GM19099 (cell line): ENCODE data around the gene PITPNB.

Experiments
- POLR2A ChIP-seq: IDR thresholded peaks from 3 replicates; pipeline ENCODE4 v1.6.1; 2011; ENCODE audit warnings: low read depth; ENCODE audit not compliant: insufficient read length; ENCODE audit errors: extremely low read depth

PITPNB gene

DNA sequence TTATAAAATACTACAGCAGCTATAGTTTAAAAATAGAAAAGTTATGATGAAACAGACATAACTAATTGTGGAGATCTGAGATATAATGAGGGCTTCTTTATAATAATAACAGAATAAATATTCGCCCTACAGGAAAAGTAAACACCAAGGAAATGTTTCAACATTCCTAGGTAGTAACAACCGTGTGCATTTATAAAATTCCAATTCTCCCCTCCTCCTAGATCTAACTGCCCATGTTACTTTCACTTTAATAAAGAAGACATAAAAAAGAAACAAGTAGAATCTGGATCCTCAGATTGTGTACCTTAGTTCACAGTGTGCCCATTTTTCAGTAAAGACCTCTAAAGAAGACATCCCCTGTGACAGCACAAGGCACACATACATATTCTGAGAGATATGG is 59.7 kb downstream of the PITPNB start:
- no peak for TF ChIP-seq POLR2A

DNA sequence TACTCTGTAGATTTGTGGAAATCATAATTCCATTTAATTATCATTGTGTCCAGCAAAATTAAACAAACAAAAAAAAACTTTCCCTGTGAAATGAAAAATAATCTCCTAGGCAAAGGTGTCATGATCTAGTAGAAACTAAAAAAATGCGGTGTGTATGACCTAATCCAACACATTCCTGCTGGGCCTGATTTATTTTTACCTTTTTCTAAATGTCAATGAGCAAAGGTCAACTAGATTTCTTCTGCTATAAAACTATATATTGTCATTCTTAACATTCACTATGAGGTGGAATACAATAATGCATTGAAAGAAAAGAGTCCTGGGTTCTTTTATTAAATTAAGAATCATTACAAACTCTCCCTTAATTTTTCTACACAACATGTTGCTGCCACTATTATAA is 60.4 kb downstream of the PITPNB start:
- no peak for TF ChIP-seq POLR2A

DNA sequence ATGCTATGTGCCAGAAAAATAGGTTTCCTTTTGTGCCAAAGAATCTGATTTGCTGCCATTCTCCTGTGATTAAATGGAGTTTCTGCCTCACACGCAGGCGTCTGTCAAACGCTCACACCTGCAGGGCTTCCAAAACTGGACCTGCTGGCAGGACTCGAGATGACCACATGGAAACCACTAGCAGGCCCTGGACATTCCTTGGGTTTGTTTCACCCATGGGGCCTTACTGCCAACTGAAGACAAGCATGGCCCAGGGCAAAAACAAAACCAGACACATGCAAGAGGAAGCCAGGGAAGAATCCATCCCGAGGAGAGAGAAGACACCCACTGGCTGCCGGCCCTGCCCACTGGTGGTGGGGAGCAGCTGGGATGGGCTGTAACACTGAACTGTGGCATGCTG is 61.6 kb downstream of the PITPNB start:
- TF ChIP-seq POLR2A, result no peak

DNA sequence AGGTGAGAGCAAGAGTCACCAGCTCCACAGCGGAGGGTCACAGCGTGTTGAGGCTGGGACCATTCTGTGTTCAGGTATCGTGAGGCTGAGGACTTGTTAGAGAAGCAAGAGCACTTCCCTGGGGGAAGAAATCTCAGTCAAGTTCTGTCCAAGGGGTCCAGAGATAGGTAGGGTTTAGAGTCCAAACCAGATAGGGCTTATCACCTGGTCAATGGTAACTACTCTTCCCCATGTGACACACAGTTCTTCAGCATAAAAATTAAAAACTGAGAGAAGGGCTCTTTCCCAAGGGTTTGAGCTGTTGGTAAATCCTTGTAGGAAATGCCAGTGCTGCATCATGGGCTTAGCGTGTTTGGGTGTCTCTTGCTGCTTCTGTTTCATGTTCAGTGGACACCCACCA is 62.7 kb downstream of the PITPNB start:
- no peak for TF ChIP-seq POLR2A

DNA sequence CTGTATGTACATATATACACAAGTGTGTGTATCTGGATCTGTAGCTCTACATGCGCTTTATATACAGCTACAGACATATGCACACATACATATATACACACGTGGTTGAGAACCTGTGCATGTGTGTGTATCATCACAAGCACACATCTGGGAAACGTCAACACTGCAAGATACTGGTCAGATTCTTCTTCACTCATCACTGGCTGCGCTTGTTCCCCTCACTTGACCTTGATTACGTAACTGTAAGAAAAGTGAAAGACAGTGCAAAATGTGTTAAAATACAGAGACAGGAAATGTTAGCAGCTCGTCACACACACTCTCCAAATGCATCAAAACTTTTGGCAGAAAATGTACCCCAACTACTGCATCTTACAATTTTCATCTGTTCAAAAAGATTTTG is 65.6 kb downstream of the PITPNB start:
- TF ChIP-seq POLR2A, result no peak

DNA sequence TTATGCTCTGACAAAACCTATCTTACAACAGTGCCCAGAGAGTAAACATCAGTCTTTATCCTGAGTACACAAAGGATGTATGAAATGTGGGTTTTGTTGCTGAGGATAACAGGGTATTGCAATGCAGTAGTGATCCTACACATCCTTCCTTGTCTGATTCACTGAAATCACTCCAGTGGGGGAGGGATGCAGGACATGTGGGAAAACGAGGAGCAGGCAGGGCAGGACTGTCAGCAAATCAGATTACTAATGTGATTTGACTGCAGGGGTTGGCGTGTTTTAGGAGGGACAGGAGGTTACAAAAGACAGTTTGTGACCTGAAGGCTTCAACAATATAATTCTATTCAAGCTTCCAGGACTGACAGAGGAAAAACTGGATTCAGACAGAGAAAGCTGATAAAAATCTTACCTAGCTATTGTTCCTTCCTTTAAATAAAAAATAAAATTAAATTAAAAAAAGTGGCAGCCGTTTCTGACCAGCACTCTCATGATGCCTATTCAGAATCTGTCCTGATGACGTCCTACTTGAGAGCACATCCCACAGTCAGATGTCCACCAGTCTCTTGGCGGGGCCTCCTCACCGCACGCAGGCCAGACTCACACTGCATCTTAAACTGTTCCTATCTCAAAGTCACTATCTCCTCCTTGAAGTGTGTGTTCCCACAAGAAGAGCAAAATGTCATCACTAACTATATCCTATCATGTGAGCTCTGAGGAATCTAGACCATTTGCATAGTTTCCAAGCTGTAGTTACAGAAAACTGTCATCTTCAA is 66.9 kb downstream of the PITPNB start:
- no peak for TF ChIP-seq POLR2A

DNA sequence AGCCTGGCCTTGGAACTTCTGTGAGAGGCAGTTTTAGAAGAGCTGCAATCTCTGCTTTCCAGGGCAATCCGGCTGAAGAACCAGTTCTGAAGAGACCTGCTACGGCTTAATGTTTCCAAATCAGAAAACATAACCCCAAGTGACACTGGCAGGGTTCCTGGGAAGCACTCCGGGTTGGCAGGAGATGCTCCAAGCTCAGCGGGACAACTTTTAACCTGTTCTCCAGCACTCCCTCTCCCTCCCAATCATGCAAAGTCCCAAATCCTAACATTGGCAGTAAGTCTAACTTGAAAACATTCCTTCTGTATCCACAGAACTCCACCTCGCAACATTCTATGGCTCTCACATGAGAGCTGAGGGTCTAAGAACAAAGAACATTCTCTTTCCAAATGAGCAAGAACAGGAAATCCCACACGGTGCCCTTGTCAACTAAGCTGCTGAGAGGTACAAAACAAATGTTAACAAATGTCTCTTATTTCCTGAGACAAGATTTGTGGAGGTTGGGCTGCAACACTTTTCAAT is 69.0 kb downstream of the PITPNB start:
- no peak for TF ChIP-seq POLR2A

DNA sequence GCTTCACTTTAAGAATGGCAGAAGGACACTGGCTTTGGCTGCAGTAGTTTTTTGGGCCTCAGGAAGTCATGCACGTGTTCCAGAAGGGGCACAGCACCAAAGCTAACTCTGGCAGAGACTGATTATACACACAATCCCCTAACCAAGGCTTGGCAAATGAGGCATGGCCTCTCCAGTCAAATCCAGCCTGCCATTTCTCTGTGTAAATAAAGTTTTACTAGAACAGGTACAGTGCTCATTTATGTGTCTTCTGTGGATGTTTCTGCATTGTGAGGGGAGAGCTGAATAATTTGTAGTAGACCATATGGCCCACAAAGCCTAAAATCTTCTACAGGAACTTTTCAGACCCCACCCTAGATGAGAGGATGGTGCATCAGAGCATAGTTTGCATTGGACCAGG is 71.1 kb downstream of the PITPNB start:
- TF ChIP-seq POLR2A, result no peak

DNA sequence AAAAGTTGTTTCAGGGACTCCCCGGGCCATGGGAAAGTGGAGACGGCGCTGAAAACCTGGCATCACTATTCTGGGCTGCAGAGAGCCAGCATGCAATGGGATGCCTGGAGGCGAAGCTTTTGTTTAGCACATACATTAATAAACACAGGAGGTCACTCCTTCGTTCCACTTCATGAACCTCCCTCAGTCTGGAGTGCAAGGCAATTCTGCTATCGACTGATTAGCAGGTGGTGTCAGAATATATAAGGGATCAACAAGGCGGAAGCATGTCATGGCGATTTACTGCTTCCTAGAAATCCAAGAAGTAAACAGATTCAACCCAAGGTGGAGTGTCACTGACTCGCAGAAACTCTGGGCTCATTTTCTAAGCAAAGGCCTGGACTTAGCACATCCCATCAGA is 72.1 kb downstream of the PITPNB start:
- no peak for TF ChIP-seq POLR2A

DNA sequence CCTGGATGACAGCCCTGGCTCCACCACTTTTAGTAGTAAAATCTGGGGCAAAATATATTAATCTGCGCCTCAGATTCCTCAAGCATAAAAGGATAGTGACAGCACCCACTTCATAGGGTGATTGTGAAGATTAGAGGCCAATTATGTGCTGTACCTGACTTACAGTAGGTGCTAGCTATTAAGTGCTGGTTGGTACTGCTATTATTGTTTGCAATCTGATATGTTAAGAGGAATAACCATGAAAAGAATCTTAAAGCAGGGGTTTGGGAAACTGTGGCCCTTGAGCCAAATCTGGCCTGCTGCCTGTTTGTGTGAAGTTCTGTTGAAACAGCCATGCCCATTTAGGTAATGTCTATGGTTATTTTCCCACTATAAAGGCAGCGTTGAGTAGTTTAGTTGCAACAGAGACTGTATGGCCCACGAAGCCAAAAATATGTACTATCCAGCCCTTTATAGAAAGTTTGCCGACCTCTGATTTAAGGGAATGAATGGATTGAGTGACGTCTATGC is 72.8 kb downstream of the PITPNB start:
- TF ChIP-seq POLR2A, result no peak

DNA sequence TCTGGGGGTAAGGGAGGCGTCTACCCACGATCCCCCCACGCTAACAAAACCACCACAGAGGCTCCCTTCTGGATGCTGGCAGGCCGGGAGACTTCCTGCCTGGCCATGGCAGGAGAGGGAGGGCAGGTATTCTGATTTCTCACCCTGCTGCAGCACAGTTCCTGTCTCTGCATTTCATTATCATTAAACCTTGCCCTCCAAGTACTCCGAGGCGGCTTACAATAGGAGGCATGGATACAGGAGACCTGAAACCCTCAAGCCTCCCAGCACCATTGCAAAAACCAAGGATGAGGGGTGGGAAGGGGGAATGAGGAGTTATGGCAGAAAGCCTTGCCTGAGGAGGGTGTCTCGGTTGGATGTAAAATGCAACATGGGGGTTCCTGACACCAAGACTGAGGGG is 73.4 kb downstream of the PITPNB start:
- no peak for TF ChIP-seq POLR2A

DNA sequence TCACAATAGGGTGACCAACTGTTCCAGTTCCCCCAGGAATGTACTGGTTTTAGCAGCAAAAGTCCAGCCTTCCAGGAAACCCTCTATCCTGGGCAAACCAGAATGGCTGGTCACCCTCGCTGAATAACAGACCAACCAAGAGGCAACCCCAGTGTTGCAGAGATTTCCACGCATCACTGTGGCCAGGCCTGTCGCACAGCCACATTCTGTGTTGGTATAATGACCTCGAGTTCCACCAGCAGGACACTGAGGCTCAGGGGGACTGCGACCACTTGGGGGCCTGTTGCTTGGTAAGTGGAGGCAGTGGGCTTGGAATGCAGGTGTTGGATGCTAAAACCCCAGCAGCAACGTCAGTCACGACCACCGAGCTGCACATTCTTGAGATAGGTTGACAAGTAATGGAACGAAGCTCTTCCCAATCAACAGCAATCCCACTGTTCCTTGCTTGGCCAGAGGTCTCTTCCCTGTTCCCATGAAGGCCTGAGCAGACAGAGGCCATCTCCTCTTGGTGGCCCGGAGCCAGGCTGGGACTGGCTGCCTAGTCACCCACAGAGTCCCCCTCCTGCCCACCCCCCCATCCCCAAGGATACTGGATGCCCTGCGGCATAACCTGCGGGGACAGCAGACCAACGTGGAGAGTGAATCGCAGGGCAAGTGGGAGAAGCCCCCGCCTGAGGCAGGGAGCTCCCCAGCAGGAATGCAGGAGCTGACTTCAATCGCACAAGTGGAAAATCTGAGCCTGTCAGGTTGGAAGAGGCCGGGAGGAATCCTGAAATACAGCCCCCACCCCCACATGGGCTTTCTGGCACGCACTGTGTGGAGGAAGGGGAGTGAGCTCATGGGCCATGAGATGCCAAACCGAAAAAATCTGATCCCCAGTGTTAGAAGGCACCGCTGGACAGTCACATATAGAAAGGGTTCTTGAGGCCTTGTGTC is 74.1 kb downstream of the PITPNB start:
- no peak for TF ChIP-seq POLR2A

DNA sequence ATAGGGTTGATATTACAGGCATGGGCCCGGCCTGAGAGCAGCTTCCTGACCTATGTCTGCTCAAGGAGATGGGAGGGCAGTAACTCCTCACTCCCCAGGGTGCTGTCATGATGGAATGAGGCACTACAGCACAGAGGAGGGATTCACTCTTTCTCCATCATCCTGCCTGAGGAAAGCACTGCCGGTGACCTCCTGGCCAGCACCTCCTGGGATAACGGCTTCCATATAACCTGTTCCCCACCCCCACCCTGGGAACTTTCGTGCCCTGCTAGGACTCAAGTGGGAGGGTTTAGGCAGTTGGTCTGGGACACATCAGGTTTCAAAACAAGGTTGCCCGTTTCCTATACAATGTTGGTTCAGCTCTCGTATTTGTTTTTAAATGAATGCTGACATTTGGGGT is 74.8 kb downstream of the PITPNB start:
- no peak for TF ChIP-seq POLR2A

DNA sequence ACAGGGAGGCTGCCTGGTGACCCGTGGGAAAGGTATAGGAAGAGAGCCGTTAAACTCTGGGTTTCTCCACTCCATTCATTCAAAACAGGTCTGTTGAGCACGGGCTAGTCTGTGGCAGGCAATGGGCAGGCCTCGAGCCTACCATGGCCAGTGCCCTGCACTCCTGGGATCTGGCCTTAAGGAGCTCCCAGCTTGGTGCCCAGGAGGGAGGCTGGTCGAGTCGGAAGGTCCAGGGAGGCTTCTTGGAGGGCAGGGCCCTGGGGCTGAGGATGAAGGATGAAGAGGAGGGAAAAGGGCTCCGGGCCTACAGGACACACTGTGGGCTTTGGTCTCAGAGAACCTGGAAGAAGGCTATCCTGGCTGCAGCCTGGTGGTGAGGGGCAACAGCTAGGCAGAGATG is 75.6 kb downstream of the PITPNB start:
- no peak for TF ChIP-seq POLR2A

DNA sequence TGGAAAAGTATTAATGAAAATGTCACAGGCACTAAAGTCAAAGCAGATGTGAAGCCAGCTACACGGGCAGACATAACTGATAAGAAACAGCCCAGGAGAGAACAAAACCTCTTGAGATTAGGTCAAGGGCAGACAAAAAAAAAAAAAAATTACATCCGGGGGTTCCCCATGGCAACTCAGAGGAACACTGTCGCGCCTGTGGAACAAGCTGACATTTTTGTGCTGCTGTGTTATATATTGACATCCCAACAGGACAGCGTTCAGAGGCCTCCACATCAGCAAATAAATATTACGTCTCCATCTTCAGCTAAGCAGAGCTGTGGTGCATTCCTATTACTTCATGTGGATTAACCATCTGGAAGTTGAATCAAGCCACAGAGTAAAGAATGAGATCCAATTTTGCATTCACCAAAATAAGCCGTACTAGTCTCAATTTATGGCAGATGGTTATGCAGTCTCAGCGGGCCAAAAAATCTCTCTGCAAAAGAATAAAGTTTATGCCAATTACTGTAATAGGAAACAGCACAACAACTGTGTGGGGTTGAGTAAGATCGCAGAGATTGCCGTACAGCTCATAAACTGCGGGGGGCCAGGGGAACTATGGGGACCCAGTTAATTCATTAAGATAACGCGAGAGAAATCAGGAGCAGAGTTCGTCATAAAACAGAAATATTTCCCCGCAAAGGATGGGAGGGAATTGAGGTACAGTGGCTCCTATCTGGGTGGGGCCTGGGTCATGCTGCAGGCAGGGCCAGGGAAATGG is 76.2 kb downstream of the PITPNB start:
- no peak for TF ChIP-seq POLR2A
